K562 (cell line): Measurements from ENCODE around the gene ADAMTSL2.

Experiments used
- EZH2 ChIP-seq: IDR thresholded peaks from 2 replicates; pipeline ENCODE4 v1.6.1; 2012; ENCODE audit warnings: low read depth, mild to moderate bottlenecking, inconsistent platforms, low read length, borderline replicate concordance
- RAD21 ChIP-seq, 2 experiments: fragments of 250-450 bp in 1 of 2; fragments of 450-650 bp in 1 of 2; sonication (Bioruptor Pico) in 1 of 2; formaldehyde crosslinking in 1 of 2; IDR thresholded peaks in 1 of 2; conservative IDR thresholded peaks in 1 of 2; 2 replicates each; pipeline versions ENCODE4 v1.4.0 to v1.8.0; 2020 to 2022; ENCODE audit warnings: mild to moderate bottlenecking in 2 of 2, moderate library complexity in 1 of 2
- TAF15 ChIP-seq: fragments of 200-400 bp; formaldehyde crosslinking; IDR thresholded peaks from 2 replicates; pipeline ENCODE4 v1.6.1; 2017; ENCODE audit warnings: mild to moderate bottlenecking, low read depth, low read length, moderate library complexity
- ZNF830 ChIP-seq: fragments of 250-450 bp; sonication (Bioruptor Pico); IDR thresholded peaks from 2 replicates; pipeline ENCODE4 v1.5.0; 2021; ENCODE audit warnings: mild to moderate bottlenecking
- TF ChIP-seq, protein P1 (sequence below), 3 experiments: IDR thresholded peaks in 2 of 3; conservative IDR thresholded peaks in 1 of 3; 2 replicates each; pipeline ENCODE4 v1.5.1; 2011 to 2012; ENCODE audit warnings: low read length in 3 of 3, mild to moderate bottlenecking in 3 of 3, control low read depth in 2 of 3, improper control_type of control experiment in 1 of 3, inconsistent platforms in 1 of 3, low read depth in 1 of 3, mixed read lengths in 1 of 3, moderate library complexity in 1 of 3; ENCODE audit not compliant: insufficient read depth in 2 of 3
- TF ChIP-seq, protein P2 (sequence below): fragments of 250-450 bp; sonication (Bioruptor Pico); IDR thresholded peaks from 2 replicates; pipeline ENCODE4 v1.5.0; 2021
- TF ChIP-seq, protein P3 (sequence below), 2 experiments: fragments of 450-650 bp in 1 of 2; IDR thresholded peaks; 2 replicates each; pipeline ENCODE4 v1.6.1; 2011 to 2017; ENCODE audit warnings: low read depth in 2 of 2, antibody characterized with exemption in 1 of 2, borderline replicate concordance in 1 of 2, low read length in 1 of 2, mild to moderate bottlenecking in 1 of 2, mixed read lengths in 1 of 2; ENCODE audit not compliant: control insufficient read depth in 1 of 2
- TF ChIP-seq, protein P4 (sequence below): conservative IDR thresholded peaks from 2 replicates; pipeline ENCODE4 v1.6.1; 2011; ENCODE audit warnings: low read depth, mild to moderate bottlenecking, low read length; ENCODE audit not compliant: control insufficient read depth
- TF ChIP-seq, protein P5 (sequence below), 2 experiments: fragments of 450-650 bp in 1 of 2; sonication (generic) in 1 of 2; formaldehyde crosslinking; conservative IDR thresholded peaks; 2 replicates each; pipeline versions ENCODE4 v1.4.0 to v1.8.1; 2020 to 2022; ENCODE audit warnings: mild to moderate bottlenecking in 1 of 2, missing genetic modification reagents in 1 of 2

DNA sequence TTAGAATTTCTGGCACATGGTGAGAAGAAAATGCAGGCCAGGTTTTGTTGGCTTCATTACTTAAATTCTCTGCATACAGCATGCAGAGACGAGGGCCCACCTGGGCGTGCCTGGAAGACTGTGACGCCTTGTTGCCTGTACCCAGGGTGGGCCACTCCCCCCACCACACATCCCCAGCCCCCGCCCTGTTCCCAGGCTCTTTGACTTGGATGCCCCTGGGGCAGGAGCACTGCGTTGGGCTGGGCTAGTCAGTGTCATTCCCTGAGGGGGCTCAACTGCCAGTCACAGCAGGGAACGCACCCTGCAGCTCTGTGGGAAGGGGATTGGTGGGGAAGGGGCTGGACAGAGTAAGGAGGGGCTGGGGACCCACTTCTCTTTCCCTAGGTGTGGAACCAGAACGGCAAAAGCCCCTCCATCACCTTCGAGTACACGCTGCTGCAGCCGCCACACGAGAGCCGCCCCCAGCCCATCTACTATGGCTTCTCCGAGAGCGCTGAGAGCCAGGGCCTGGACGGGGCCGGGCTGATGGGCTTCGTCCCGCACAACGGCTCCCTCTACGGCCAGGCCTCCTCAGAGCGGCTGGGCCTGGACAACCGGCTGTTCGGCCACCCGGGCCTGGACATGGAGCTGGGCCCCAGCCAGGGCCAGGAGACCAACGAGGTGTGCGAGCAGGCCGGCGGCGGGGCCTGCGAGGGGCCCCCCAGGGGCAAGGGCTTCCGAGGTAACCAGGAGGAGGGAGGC is 19.6 kb downstream of the ADAMTSL2 start:
- TF ChIP-seq, protein P1, sequence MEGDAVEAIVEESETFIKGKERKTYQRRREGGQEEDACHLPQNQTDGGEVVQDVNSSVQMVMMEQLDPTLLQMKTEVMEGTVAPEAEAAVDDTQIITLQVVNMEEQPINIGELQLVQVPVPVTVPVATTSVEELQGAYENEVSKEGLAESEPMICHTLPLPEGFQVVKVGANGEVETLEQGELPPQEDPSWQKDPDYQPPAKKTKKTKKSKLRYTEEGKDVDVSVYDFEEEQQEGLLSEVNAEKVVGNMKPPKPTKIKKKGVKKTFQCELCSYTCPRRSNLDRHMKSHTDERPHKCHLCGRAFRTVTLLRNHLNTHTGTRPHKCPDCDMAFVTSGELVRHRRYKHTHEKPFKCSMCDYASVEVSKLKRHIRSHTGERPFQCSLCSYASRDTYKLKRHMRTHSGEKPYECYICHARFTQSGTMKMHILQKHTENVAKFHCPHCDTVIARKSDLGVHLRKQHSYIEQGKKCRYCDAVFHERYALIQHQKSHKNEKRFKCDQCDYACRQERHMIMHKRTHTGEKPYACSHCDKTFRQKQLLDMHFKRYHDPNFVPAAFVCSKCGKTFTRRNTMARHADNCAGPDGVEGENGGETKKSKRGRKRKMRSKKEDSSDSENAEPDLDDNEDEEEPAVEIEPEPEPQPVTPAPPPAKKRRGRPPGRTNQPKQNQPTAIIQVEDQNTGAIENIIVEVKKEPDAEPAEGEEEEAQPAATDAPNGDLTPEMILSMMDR (IDR thresholded peaks at IDR 0.05 in 2 of 3, conservative IDR thresholded peaks at IDR 0.05 in 1 of 3; ENCODE audit: insufficient read depth in 2 of 3, low read depth in 1 of 3, low read length in 3 of 3), result no peak
- TF ChIP-seq TAF15, result no peak
- TF ChIP-seq, protein P2, sequence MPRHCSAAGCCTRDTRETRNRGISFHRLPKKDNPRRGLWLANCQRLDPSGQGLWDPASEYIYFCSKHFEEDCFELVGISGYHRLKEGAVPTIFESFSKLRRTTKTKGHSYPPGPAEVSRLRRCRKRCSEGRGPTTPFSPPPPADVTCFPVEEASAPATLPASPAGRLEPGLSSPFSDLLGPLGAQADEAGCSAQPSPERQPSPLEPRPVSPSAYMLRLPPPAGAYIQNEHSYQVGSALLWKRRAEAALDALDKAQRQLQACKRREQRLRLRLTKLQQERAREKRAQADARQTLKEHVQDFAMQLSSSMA (CRISPR knock-in tag), result no peak
- TF ChIP-seq, protein P3, sequence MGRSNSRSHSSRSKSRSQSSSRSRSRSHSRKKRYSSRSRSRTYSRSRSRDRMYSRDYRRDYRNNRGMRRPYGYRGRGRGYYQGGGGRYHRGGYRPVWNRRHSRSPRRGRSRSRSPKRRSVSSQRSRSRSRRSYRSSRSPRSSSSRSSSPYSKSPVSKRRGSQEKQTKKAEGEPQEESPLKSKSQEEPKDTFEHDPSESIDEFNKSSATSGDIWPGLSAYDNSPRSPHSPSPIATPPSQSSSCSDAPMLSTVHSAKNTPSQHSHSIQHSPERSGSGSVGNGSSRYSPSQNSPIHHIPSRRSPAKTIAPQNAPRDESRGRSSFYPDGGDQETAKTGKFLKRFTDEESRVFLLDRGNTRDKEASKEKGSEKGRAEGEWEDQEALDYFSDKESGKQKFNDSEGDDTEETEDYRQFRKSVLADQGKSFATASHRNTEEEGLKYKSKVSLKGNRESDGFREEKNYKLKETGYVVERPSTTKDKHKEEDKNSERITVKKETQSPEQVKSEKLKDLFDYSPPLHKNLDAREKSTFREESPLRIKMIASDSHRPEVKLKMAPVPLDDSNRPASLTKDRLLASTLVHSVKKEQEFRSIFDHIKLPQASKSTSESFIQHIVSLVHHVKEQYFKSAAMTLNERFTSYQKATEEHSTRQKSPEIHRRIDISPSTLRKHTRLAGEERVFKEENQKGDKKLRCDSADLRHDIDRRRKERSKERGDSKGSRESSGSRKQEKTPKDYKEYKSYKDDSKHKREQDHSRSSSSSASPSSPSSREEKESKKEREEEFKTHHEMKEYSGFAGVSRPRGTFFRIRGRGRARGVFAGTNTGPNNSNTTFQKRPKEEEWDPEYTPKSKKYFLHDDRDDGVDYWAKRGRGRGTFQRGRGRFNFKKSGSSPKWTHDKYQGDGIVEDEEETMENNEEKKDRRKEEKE (IDR thresholded peaks at IDR 0.05; ENCODE audit: borderline replicate concordance in 1 of 2, control insufficient read depth in 1 of 2, low read depth in 2 of 2, low read length in 1 of 2), result no peak
- TF ChIP-seq, protein P4, sequence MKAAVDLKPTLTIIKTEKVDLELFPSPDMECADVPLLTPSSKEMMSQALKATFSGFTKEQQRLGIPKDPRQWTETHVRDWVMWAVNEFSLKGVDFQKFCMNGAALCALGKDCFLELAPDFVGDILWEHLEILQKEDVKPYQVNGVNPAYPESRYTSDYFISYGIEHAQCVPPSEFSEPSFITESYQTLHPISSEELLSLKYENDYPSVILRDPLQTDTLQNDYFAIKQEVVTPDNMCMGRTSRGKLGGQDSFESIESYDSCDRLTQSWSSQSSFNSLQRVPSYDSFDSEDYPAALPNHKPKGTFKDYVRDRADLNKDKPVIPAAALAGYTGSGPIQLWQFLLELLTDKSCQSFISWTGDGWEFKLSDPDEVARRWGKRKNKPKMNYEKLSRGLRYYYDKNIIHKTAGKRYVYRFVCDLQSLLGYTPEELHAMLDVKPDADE, result no peak
- TF ChIP-seq, protein P5, sequence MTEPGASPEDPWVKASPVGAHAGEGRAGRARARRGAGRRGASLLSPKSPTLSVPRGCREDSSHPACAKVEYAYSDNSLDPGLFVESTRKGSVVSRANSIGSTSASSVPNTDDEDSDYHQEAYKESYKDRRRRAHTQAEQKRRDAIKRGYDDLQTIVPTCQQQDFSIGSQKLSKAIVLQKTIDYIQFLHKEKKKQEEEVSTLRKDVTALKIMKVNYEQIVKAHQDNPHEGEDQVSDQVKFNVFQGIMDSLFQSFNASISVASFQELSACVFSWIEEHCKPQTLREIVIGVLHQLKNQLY (CRISPR knock-in tag; conservative IDR thresholded peaks at IDR 0.05), result no peak
- no peak for TF ChIP-seq RAD21 (CRISPR knock-in tag; conservative IDR thresholded peaks at IDR 0.05 in 1 of 2, IDR thresholded peaks at IDR 0.05 in 1 of 2)
- no peak for TF ChIP-seq ZNF830
- no peak for TF ChIP-seq EZH2
